Adrenal gland (tissue), 12 donors: ENCODE measurements around the gene SMC1B. TPM values are rescaled to one million over a fixed set of nuclear protein-coding genes. Genes with fewer than 3 reads are reported as not detected.
A peak's percentile ranks its signal among the peaks of the same experiment; 100 is the strongest.

Source experiments
- DNase-seq, 7 donors: peaks; one replicate each; pipeline ENCODE4 v3.0.0-alpha.2; 2019 to 2020
- H3K27ac ChIP-seq, 5 donors: fragments of 200-600 bp; sonication (generic) in 4 of 5; 1 replicate in 3 of 5; 2 replicates in 2 of 5; pipeline versions ENCODE4 v1.5.1 to v1.8.0; 2016 to 2020; ENCODE audit warnings: mild to moderate bottlenecking in 1 of 5
- H3K27me3 ChIP-seq: fragments of 200-600 bp; 2 replicates; pipeline ENCODE4 v1.8.0; 2021
- H3K36me3 ChIP-seq, 2 donors: fragments of 200-600 bp; replicated peaks in 1 of 2; 1 replicate in 1 of 2; 2 replicates in 1 of 2; pipeline versions ENCODE4 v1.5.1 to v1.8.0; 2018 to 2022
- H3K4me1 ChIP-seq, 2 donors: fragments of 200-600 bp; replicated peaks in 1 of 2; 1 replicate in 1 of 2; 2 replicates in 1 of 2; pipeline versions ENCODE4 v1.5.1 to v1.8.0; 2018 to 2021
- H3K4me3 ChIP-seq, 4 donors: fragments of 200-600 bp; sonication (generic) in 3 of 4; one replicate each; pipeline ENCODE4 v1.5.1; 2016 to 2018
- H3K9me3 ChIP-seq, 3 donors: fragments of 200-600 bp; sonication (generic) in 1 of 3; replicated peaks in 1 of 3; 1 replicate in 2 of 3; 2 replicates in 1 of 3; pipeline versions ENCODE4 v1.5.1 to v1.8.0; 2016 to 2021
- CTCF ChIP-seq, 6 experiments: fragments of 450-650 bp in 4 of 6; fragments of 200-600 bp in 2 of 6; sonication (generic) in 1 of 6; IDR thresholded peaks; 1 replicate in 5 of 6; 2 replicates in 1 of 6; pipeline versions ENCODE4 v1.5.1 to v1.8.0; 2016 to 2021; ENCODE audit warnings: antibody characterized with exemption in 6 of 6, mild to moderate bottlenecking in 2 of 6, moderate library complexity in 1 of 6
- POLR2A ChIP-seq, 2 donors: fragments of 450-650 bp; IDR thresholded peaks; one replicate each; pipeline ENCODE4 v1.6.1; 2017; ENCODE audit warnings: antibody characterized with exemption in 2 of 2, mild to moderate bottlenecking in 2 of 2, moderate library complexity in 1 of 2
- WGBS, 4 donors: extraction: QIAGEN DNeasy Blood & Tissue Kit in 2 of 4; methylation state at CpG; one replicate each; pipeline versions ENCODE4 v1.1.5 to v1.1.7; 2013 to 2017; 5-methylcytosine and 5-hydroxymethylcytosine counted together
- intact Hi-C, 2 donors: fragments of 100-400 bp; cut with DNase I; formaldehyde crosslinking; loops; one replicate each; pipeline versions ENCODE4 v1.14.1 to v1.15.0; 2022 to 2023
- polyA plus RNA-seq, 3 donors: library from polyadenylated mRNA; stranded (reverse); fragments of 200-250 nt in 2 of 3; fragments of 350-450 nt in 1 of 3; fragmentation: Illumina TruSeq in 1 of 3; extraction: RNeasy Lipid Tissue Mini Kit (QIAGEN cat#74804) in 1 of 3; gene quantifications; one replicate each; pipeline ENCODE4 v1.2.3, GENCODE V29; 2013 to 2014
- total RNA-seq, 9 donors: library from RNA; depleted of rRNA in 4 of 9; stranded (reverse); fragments of >200 nt in 4 of 9; fragments of 120-200 nt in 1 of 9; fragmentation: NEBNext Ultra II Directional in 1 of 9; extraction: Animal tissue kit (Norgen Biotek cat#: 25700) in 1 of 9; gene quantifications; one replicate each; pipeline versions ENCODE4 v1.1.0 to v1.2.4, GENCODE V29; 2013 to 2023
- donor health status: healthy with polysubstance abuse.
- donor health status: Bipolar disorder and iron deficiency.
- donor health status: DM: yes; HTN: yes; CAD: no.
- donor health status: DM: no; HTN: no; CAD: no.
- donor health status: DM: no; HTN: no; CAD: no.
- donor health status: DM: yes; HTN: yes; CAD: no.

SMC1B gene
- total and polyA plus RNA-seq, 12 donors: 0.06 TPM; not detected in 11

- 77 to 86% (median 85%) methylated on average over 6 of the region's 6 CpGs for WGBS, 4 donors
- H3K36me3 ChIP-seq: no peaks in the 10 kb centered on the region
- TF ChIP-seq POLR2A (IDR thresholded peaks at IDR 0.05): no peak
- no peak for TF ChIP-seq CTCF (IDR thresholded peaks at IDR 0.05)
- intact Hi-C loops: no loop called here
- H3K4me3 ChIP-seq: no peak overlapping the region
- no peak overlapping the region for H3K27ac ChIP-seq
- no peaks in the 10 kb centered on the region for H3K9me3 ChIP-seq
- DNase-seq: no peak
- peaks cover 0 to 2% of the 10 kb centered on the region in 2 donors for H3K4me1 ChIP-seq
- no peaks in the 10 kb centered on the region for H3K27me3 ChIP-seq
Observed at GRCh38 chr22:45418770-45419138, 5.4 kb upstream of the SMC1B start.

GRCh38 chr22:45418056-45418769 is 4.8 kb upstream of the SMC1B start:
- WGBS, 4 donors: 93 to 98% (median 96%) methylated on average over 13 to 16 of the region's 16 CpGs
- intact Hi-C loops: no loop called here
- no peak overlapping the region for H3K27ac ChIP-seq
- no peak for DNase-seq
- H3K27me3 ChIP-seq: no peaks in the 10 kb centered on the region
- H3K9me3 ChIP-seq: no peaks in the 10 kb centered on the region
- TF ChIP-seq POLR2A (IDR thresholded peaks at IDR 0.05) (no peak), CTCF (IDR thresholded peaks at IDR 0.05) (no peak)
- no peak overlapping the region for H3K4me3 ChIP-seq
- H3K4me1 ChIP-seq: peaks cover 2 to 8% of the 10 kb centered on the region in 2 donors
- no peaks in the 10 kb centered on the region for H3K36me3 ChIP-seq

- H3K27ac ChIP-seq: no peak overlapping the region
- TF ChIP-seq POLR2A (IDR thresholded peaks at IDR 0.05): no peak
- TF ChIP-seq CTCF (IDR thresholded peaks at IDR 0.05): no peak
- DNase-seq: no peak
- no peaks in the 10 kb centered on the region for H3K9me3 ChIP-seq
- peaks cover 4 to 10% of the 10 kb centered on the region in 2 donors for H3K4me1 ChIP-seq
- peak overlapping the region in 1 of 4 donors; percentile 53 for H3K4me3 ChIP-seq
- intact Hi-C loops: no loop called here
- WGBS, 4 donors: 88 to 91% (median 91%) methylated on average over 14 to 27 of the region's 27 CpGs
- peaks cover 3% of the 10 kb centered on the region for H3K27me3 ChIP-seq
- H3K36me3 ChIP-seq: no peaks in the 10 kb centered on the region
Observed at GRCh38 chr22:45413013-45413367, 409 bp downstream of the SMC1B start.

GRCh38 chr22:45407793-45408192 is 5.6 kb downstream of the SMC1B start:
- Histone ChIP-seq H3K9me3 (no peaks in the 10 kb centered on the region), H3K27ac (no peak overlapping the region), H3K4me1 (no peaks in the 10 kb centered on the region), H3K36me3 (no peaks in the 10 kb centered on the region), H3K27me3 (peaks cover 1% of the 10 kb centered on the region), H3K4me3 (no peak overlapping the region)
- intact Hi-C loops: no loop called here
- no peak for TF ChIP-seq POLR2A (IDR thresholded peaks at IDR 0.05)
- no peak for TF ChIP-seq CTCF (IDR thresholded peaks at IDR 0.05)
- 94 to 98% (median 95%) methylated on average over 5 of the region's 5 CpGs for WGBS, 4 donors
- no peak for DNase-seq
